PC-9 (cell line): Measurements from ENCODE around the gene DENND2A. TPM values are rescaled to one million over a fixed set of nuclear protein-coding genes. Genes with fewer than 3 reads are reported as not detected.

Experiments
- BruUV-seq: library from RNA; stranded (reverse); fragments of 400-500 nt; replicated peaks from 2 replicates; lab custom pipeline; 2021; lab: Mats Ljungman, UMichigan
- CTCF ChIA-PET: fragments of 300-600 bp; sonication (Branson Sonifier 250); formaldehyde crosslinking; loops from one replicate; lab custom pipeline; 2022; ENCODE audit warnings: antibody characterized with exemption; lab: Charles Lee
- POLR2A ChIA-PET: fragments of 300-600 bp; sonication (Branson Sonifier 250); formaldehyde crosslinking; loops from one replicate; lab custom pipeline; 2022; ENCODE audit warnings: antibody characterized with exemption; ENCODE audit not compliant: unreplicated experiment; lab: Charles Lee
- DNase-seq, 2 experiments: peaks; one replicate each; pipeline versions ENCODE4 v3.0.0 to v3.0.0-alpha.2; 2015 to 2022; ENCODE audit warnings: mixed read lengths in 1 of 2
- H2AFZ ChIP-seq: fragments of 200-600 bp; sonication (generic); 2 replicates; pipeline ENCODE4 v1.8.1; 2017; ENCODE audit warnings: antibody characterized with exemption
- H3F3A ChIP-seq: fragments of 200-600 bp; sonication (generic); 2 replicates; pipeline ENCODE4 v1.8.1; 2017; ENCODE audit warnings: antibody characterized with exemption, mild to moderate bottlenecking, low read depth; ENCODE audit not compliant: insufficient read depth
- H3K27ac ChIP-seq: fragments of 200-600 bp; sonication (generic); 2 replicates; pipeline ENCODE4 v1.6.1; 2016; ENCODE audit warnings: mixed run types
- H3K27me3 ChIP-seq: fragments of 200-600 bp; sonication (generic); 2 replicates; pipeline ENCODE4 v1.6.1; 2016; ENCODE audit warnings: low read depth, mixed run types; ENCODE audit not compliant: insufficient read depth
- H3K36me3 ChIP-seq: fragments of 200-600 bp; sonication (generic); 2 replicates; pipeline ENCODE4 v1.6.1; 2016; ENCODE audit warnings: low read depth, mixed run types
- H3K4me1 ChIP-seq: fragments of 200-600 bp; sonication (generic); replicated peaks from 2 replicates; pipeline ENCODE4 v1.6.1; 2016; ENCODE audit warnings: mixed run types; ENCODE audit not compliant: insufficient read depth
- H3K4me2 ChIP-seq: fragments of 200-600 bp; sonication (generic); 2 replicates; pipeline ENCODE4 v1.6.1; 2017; ENCODE audit warnings: mixed run types
- H3K4me3 ChIP-seq: fragments of 200-600 bp; sonication (generic); 2 replicates; pipeline ENCODE4 v1.6.1; 2016; ENCODE audit warnings: mixed run types
- H3K79me2 ChIP-seq: fragments of 200-600 bp; sonication (generic); 2 replicates; pipeline ENCODE4 v1.6.1; 2017; ENCODE audit warnings: low read depth, mixed run types
- H3K9me2 ChIP-seq: fragments of 200-600 bp; sonication (generic); 2 replicates; pipeline ENCODE4 v1.8.1; 2017; ENCODE audit warnings: mild to moderate bottlenecking; ENCODE audit not compliant: insufficient read depth
- H3K9me3 ChIP-seq: fragments of 200-600 bp; sonication (generic); 2 replicates; pipeline ENCODE4 v1.8.1; 2016; ENCODE audit warnings: low read depth; ENCODE audit not compliant: insufficient read depth
- H4K20me1 ChIP-seq: fragments of 200-600 bp; sonication (generic); 2 replicates; pipeline ENCODE4 v1.8.1; 2017; ENCODE audit not compliant: insufficient read depth
- CTCF ChIP-seq: fragments of 200-600 bp; sonication (generic); conservative IDR thresholded peaks from 2 replicates; pipeline ENCODE4 v1.6.1; 2017; ENCODE audit warnings: mixed run types, antibody characterized with exemption, mild to moderate bottlenecking, moderate library complexity
- EZH2 ChIP-seq: fragments of 200-600 bp; sonication (generic); IDR thresholded peaks from 2 replicates; pipeline ENCODE4 v1.8.0; 2017; ENCODE audit warnings: antibody characterized with exemption, low read depth
- intact Hi-C: fragments of 100-400 bp; cut with micrococcal nuclease; formaldehyde crosslinking; loops from one replicate; pipeline ENCODE4 v1.10.0; 2022; ENCODE audit not compliant: unreplicated experiment
- total RNA-seq: library from RNA; stranded (reverse); gene quantifications from 2 replicates; pipeline ENCODE4 v1.2.3, GENCODE V29; 2021

The DENND2A gene
- total RNA-seq, 1 experiment from 2014 or later: 4.2 TPM

GRCh38 chr7:140635816-140636215 is 4.8 kb downstream of the DENND2A start:
- no peak for TF ChIP-seq CTCF
- no peak for TF ChIP-seq EZH2
- Histone ChIP-seq H3F3A (peaks cover 31% of the 10 kb centered on the region), H4K20me1 (no peaks in the 10 kb centered on the region), H3K79me2 (peaks cover 19% of the 10 kb centered on the region), H3K36me3 (no peaks in the 10 kb centered on the region), H3K9me2 (no peaks in the 10 kb centered on the region), H3K9me3 (no peaks in the 10 kb centered on the region), H2AFZ (no peak overlapping the region), H3K4me2 (no peak overlapping the region), H3K4me1 (peaks cover 37% of the 10 kb centered on the region), H3K4me3 (no peak overlapping the region), H3K27ac (no peak overlapping the region), H3K27me3 (no peaks in the 10 kb centered on the region)
- ChIA-PET POLR2A (no interaction called here), CTCF (no interaction called here)
- no peak for DNase-seq
- intact Hi-C loops: no loop called here
- BruUV-seq: no TSS peak

GRCh38 chr7:140635345-140635744 is 5.3 kb downstream of the DENND2A start:
- no peak for TF ChIP-seq CTCF
- TF ChIP-seq EZH2: no peak
- Histone ChIP-seq H3F3A (peaks cover 31% of the 10 kb centered on the region), H3K27me3 (no peaks in the 10 kb centered on the region), H3K9me2 (no peaks in the 10 kb centered on the region), H3K36me3 (no peaks in the 10 kb centered on the region), H3K4me1 (peaks cover 37% of the 10 kb centered on the region), H3K4me2 (no peak overlapping the region), H3K4me3 (no peak overlapping the region), H2AFZ (no peak overlapping the region), H4K20me1 (no peaks in the 10 kb centered on the region), H3K27ac (no peak overlapping the region), H3K9me3 (no peaks in the 10 kb centered on the region), H3K79me2 (peaks cover 19% of the 10 kb centered on the region)
- intact Hi-C loops: no loop called here
- no TSS peak for BruUV-seq
- CTCF ChIA-PET: no interaction called here
- POLR2A ChIA-PET: no interaction called here
- DNase-seq: no peak

- CTCF ChIA-PET: no interaction called here
- H4K20me1 ChIP-seq: no peaks in the 10 kb centered on the region
- no peak for DNase-seq
- TF ChIP-seq EZH2 (no peak), CTCF (no peak)
- no peak overlapping the region for H2AFZ ChIP-seq
- no peaks in the 10 kb centered on the region for H3K27me3 ChIP-seq
- H3K9me3 ChIP-seq: no peaks in the 10 kb centered on the region
- no peaks in the 10 kb centered on the region for H3K9me2 ChIP-seq
- 0 out of 2 replicates have a peak, but pooled peaks cover 3% of the 10 kb centered on the region for H3K79me2 ChIP-seq
- H3K4me3 ChIP-seq: no peak overlapping the region
- intact Hi-C loops: no loop called here
- H3F3A ChIP-seq: peaks cover 38% of the 10 kb centered on the region
- no peak overlapping the region for H3K27ac ChIP-seq
- BruUV-seq: no TSS peak
- H3K36me3 ChIP-seq: no peaks in the 10 kb centered on the region
- peaks cover 38% of the 10 kb centered on the region for H3K4me1 ChIP-seq
- no peak overlapping the region for H3K4me2 ChIP-seq
- POLR2A ChIA-PET: interaction anchor here (0.5 to 0.6 kb wide), 2 partner anchors 40 to 94 kb away, joined by 3 read pairs; no protein-coding TSS in a partner anchor
These were observed 9.0 kb downstream of the DENND2A start for GRCh38 chr7:140631602-140632001.
